ENCODE measurements around the gene TMEM53. TPM values are rescaled to one million over a fixed set of nuclear protein-coding genes. Genes with fewer than 3 reads are reported as not detected.
A peak's percentile ranks its signal among the peaks of the same experiment; 100 is the strongest.

TMEM53 gene
- total and polyA plus RNA-seq, 2 donors (not counting 3 experiments of a cell fraction or from before 2014, with no cell fraction given) = 5.3 to 16.5 TPM

- H3K4me1 ChIP-seq (ENCODE audit: control insufficient read depth, extremely low read depth, insufficient read depth, low read length) = peaks cover 2% of the 10 kb centered on the region
- no TSS peak for BruUV-seq (replicated peaks)
- no peak overlapping the region for H3K9ac ChIP-seq (replicated peaks; ENCODE audit: extremely low read depth, insufficient read depth, low read length)
- H3K9me1 ChIP-seq (replicated peaks; ENCODE audit: control insufficient read depth, extremely low read depth, insufficient read depth, low read length) = no peaks in the 10 kb centered on the region
- no peaks in the 10 kb centered on the region for H4K20me1 ChIP-seq (replicated peaks; ENCODE audit: control insufficient read depth, extremely low read depth, insufficient read depth, low read length)
- H3K27me3 ChIP-seq (ENCODE audit: control insufficient read depth in 2 of 2, insufficient read depth in 2 of 2, low read length in 2 of 2) = peaks cover 2 to 5% of the 10 kb centered on the region in 2 experiments
- H3K4me3 ChIP-seq (replicated peaks in 1 of 3; ENCODE audit: insufficient read depth in 1 of 3, low read depth in 1 of 3, low read length in 3 of 3) = no peak overlapping the region
- intact Hi-C loops (cut with micrococcal nuclease) = no loop called here
- no peak overlapping the region for H3K4me2 ChIP-seq (ENCODE audit: insufficient read depth, low read length)
- dilution Hi-C loops (cut with MboI; ENCODE audit: extremely low pct_ligation_motif_present, low sequenced_read_pairs) = no loop called here
- TF ChIP-seq MAX (IDR thresholded peaks at IDR 0.05; ENCODE audit: insufficient read depth, insufficient read length) = no peak
- peak; percentile 61 for TF ChIP-seq FOS (IDR thresholded peaks at IDR 0.05; ENCODE audit: borderline replicate concordance, insufficient read depth, low read length)
- peak; percentile 20 for DNase-seq (ENCODE audit: low read depth, low spot score)
- no peaks in the 10 kb centered on the region for H3K9me3 ChIP-seq (replicated peaks; ENCODE audit: control insufficient read depth, insufficient read depth, low read length)
- FAIRE-seq = no peak
- no peaks in the 10 kb centered on the region for H3K36me3 ChIP-seq (ENCODE audit: control insufficient read depth in 2 of 2, extremely low read depth in 1 of 2, insufficient read depth in 2 of 2, low read length in 2 of 2)
- no peak overlapping the region for H3K27ac ChIP-seq (ENCODE audit: insufficient read depth, low read depth, low read length)
- no peaks in the 10 kb centered on the region for H3K79me2 ChIP-seq (ENCODE audit: control insufficient read depth, insufficient read depth, low read length)
- H2AFZ ChIP-seq (ENCODE audit: low read depth, low read length) = no peak overlapping the region
- POLR2A ChIA-PET = no interaction called here
- CTCF ChIA-PET = interaction anchor here (1.5 kb wide), 1 partner anchor 10 kb away, joined by 6 read pairs; no protein-coding TSS in a partner anchor
These were observed 33.0 kb upstream of the TMEM53 start for GRCh38 chr1:44707112-44707881.

- peaks cover 2 to 4% of the 10 kb centered on the region in 2 experiments for H3K27me3 ChIP-seq (ENCODE audit: control insufficient read depth in 2 of 2, insufficient read depth in 2 of 2, low read length in 2 of 2)
- H2AFZ ChIP-seq (ENCODE audit: low read depth, low read length) = no peak overlapping the region
- no peaks in the 10 kb centered on the region for H3K9me1 ChIP-seq (replicated peaks; ENCODE audit: control insufficient read depth, extremely low read depth, insufficient read depth, low read length)
- no peak overlapping the region for H3K9ac ChIP-seq (replicated peaks; ENCODE audit: extremely low read depth, insufficient read depth, low read length)
- H3K4me2 ChIP-seq (ENCODE audit: insufficient read depth, low read length) = no peak overlapping the region
- H3K79me2 ChIP-seq (ENCODE audit: control insufficient read depth, insufficient read depth, low read length) = no peaks in the 10 kb centered on the region
- no TSS peak for BruUV-seq (replicated peaks)
- ChIA-PET POLR2A (no interaction called here), CTCF (interaction anchor here (0.8 to 1.5 kb wide), 2 partner anchors 12 to 23 kb away, joined by 3 to 6 read pairs; no protein-coding TSS in a partner anchor)
- dilution Hi-C loops (cut with MboI; ENCODE audit: extremely low pct_ligation_motif_present, low sequenced_read_pairs) = no loop called here
- intact Hi-C loops (cut with micrococcal nuclease) = no loop called here
- H3K36me3 ChIP-seq (ENCODE audit: control insufficient read depth in 2 of 2, extremely low read depth in 1 of 2, insufficient read depth in 2 of 2, low read length in 2 of 2) = no peaks in the 10 kb centered on the region
- peaks cover 2% of the 10 kb centered on the region for H3K4me1 ChIP-seq (ENCODE audit: control insufficient read depth, extremely low read depth, insufficient read depth, low read length)
- H4K20me1 ChIP-seq (replicated peaks; ENCODE audit: control insufficient read depth, extremely low read depth, insufficient read depth, low read length) = no peaks in the 10 kb centered on the region
- H3K27ac ChIP-seq (ENCODE audit: insufficient read depth, low read depth, low read length) = no peak overlapping the region
- H3K4me3 ChIP-seq (replicated peaks in 1 of 3; ENCODE audit: insufficient read depth in 1 of 3, low read depth in 1 of 3, low read length in 3 of 3) = no peak overlapping the region
- FAIRE-seq = no peak
- DNase-seq (ENCODE audit: low read depth, low spot score) = no peak
- no peak for TF ChIP-seq GATA2 (IDR thresholded peaks at IDR 0.05; ENCODE audit: insufficient read depth, insufficient read length, low read depth, low read length)
- no peaks in the 10 kb centered on the region for H3K9me3 ChIP-seq (replicated peaks; ENCODE audit: control insufficient read depth, insufficient read depth, low read length)
These were observed 31.7 kb upstream of the TMEM53 start for GRCh38 chr1:44705938-44706337.

Measured in endothelial cell of umbilical vein (primary cell).